Measurements from ENCODE around the gene SMIM28.

GRCh38 chr6:138400326-138400725, 22.6 kb downstream of the SMIM28 start:
- no peak for TF ChIP-seq CTCF (IDR thresholded peaks at IDR 0.05)
- TF ChIP-seq REST (IDR thresholded peaks at IDR 0.05; ENCODE audit: insufficient read depth in 1 of 2, low read depth in 2 of 2, low read length in 1 of 2) = no peak
- TF ChIP-seq POLR2AphosphoS5 (IDR thresholded peaks at IDR 0.05; ENCODE audit: low read depth, low read length) = no peak
- TF ChIP-seq SIN3A (IDR thresholded peaks at IDR 0.05; ENCODE audit: borderline replicate concordance, insufficient read depth, low read depth, low read length) = no peak

Data from Panc1 (cell line).